NCI-H345 treated with DMSO at 0.1 percent for 48 hours (cell line): Measurements from ENCODE around the gene ZCCHC12.

ENCODE experiments used
- DNase-seq: peaks from one replicate; lab custom pipeline; 2025; ENCODE audit not compliant: unreplicated experiment; lab: John Stamatoyannopoulos, UW

ZCCHC12 gene

DNA sequence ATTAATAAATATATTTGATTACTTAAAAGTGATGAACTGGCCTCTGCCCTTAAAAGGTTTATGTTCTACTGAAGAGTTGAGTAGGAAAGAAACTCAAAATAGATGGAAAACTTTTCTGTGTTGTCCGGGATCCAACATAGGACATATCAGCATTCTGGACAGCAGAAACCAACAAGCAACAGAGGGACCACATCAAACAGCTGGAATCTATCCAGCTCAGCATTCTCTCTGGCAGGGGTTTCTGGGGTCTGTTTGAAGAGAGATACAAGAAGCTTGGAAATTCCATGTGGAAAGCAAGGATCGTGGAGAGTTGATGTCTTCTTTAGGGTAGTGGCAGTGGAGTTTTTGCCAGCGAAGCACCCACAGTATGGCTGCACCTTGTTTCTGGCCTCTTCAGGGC lies 43.6 kb downstream of the ZCCHC12 start:
- DNase-seq = no peak

GRCh38 chrX:118872102-118872566 lies 48.5 kb downstream of the ZCCHC12 start:
- DNase-seq = no peak
